ENCODE measurements around the gene ZNF800.

Gene ZNF800

DNA sequence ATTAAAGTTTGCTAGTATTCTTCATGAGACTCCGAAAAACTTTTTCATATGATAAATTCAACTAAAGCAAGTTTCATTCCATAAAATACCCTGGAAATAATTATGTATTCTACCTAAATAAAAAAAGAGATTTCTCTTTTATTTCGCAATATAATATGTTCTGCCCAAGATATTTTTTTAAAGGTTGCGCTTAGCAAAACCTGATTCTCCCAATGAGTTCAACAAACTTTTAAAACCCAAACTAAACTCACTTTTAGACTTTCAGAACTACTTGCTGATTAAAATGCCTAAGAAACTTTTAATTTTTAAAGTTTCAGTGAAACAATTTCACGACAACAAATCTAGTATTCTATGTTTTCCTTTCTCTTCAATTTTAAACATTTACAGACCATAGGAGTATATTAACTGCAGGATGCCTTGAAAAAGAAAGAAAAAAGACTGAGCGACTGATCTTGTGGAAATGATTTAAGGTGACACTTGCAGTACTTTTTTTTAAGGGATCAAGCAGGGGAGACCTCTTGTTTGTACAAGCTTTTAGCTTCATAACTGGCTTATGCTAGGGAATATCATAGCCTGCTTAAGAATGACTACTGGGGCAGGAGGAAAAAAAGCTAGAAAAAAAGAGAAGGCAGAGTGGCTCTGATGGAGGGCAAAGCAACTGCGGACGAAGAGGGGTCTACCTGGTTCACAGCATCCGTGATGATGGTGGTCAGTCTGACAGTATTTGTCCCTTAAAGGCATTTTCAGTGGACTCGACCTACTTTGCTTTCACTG lies 1.5 kb downstream of the ZNF800 start:
- DNase-seq: no peak

DNA sequence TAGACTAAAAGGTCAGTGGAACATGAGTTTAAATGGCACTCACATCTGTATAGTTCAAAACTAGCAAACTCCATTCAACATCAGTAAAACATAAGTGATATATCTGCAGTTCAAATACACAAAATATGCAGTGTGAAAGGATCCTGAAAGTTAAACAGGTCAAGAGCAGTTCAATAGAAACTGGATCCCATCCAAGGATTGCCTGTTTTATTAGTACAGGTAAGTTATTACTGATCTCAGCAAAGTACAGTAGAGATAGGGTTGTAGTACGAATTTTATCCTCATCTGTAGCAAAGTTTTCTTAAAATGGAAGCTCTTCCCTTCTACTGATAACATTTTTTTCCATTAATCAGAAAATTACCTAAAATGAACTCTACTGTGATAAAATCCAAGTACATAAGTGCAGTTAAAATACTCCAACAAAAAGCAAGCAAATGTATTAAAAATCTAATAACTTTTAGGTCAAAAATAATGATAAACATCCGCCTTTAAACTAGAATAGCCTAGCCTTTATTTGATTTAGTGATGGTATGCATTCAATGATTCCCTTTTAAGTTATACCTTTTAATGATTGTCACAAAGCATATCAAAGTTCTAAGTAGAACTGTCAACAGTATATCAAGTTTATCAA lies 2.2 kb downstream of the ZNF800 start:
- DNase-seq: no peak

GRCh38 chr7:127389321-127389720 lies 3.2 kb downstream of the ZNF800 start:
- DNase-seq: no peak

- DNase-seq: no peak
Measured at GRCh38 chr7:127387974-127388373, 4.5 kb downstream of the ZNF800 start.

DNA sequence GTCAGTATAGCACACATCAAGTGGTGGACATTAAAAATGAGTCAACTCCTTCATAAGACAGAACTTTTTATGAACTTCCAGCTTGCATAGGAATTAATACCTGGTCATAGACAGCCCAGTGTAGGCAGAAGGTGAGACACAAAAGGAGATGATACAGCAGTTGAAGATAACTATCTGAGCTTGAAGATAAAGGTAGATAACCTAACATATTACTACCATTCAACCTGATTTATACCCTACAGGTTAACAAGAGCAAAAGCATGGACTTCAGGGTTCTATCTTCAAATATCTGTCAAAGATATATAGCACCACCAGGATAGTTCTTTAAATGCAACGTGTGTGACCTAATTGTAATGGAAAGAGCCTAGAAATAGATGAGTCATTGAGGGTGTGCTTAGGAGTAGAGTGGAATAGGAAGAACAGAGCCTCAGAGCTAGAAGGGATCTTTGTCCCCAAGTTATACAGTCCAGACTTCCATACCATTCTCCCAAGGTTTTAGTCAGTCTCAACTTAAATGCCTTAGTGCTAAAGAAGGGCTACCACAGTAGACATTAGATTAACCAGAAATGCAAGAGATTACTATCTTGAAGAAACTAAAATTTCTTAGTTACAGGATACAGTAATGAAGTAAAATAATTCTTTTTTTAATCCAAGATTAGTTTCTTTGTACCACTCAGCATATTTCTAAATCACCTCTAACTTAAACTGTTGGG lies 9.2 kb downstream of the ZNF800 start:
- no peak for DNase-seq

DNA sequence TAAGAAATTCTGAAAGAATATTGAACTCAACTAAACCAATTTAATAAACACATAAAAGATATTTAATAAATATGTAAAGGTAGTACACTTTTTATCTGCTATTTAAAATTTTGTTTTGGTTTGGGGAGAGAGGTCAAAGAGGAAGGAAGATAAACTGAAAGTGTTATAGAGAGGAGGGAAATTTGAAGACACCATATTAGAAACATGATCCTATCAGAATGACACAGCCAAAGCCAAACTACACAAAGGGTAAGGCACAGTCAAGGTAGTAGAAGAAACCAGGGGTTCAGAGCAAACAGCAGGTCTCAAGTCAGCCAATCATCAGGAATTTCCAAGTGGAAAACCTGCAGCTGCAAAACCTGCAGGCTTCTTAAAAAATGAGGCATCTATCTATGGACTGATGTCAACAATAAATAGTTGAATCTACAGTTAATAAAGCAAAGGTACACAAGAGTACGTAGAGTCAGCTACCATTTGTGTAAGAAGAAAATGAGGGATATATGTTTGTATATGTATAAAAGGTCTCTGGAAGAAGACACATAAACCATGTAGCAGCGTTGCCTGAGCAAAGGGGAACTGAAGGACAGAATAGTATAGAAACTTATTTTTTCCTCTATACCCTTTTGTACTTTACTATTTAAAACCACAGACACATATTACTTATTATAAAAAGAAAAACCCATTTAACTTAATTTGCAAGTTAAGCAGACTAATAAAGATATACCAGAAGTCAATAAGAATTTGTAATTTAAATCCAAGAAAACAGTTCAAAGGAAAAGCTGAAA lies 10.0 kb downstream of the ZNF800 start:
- DNase-seq: no peak

DNA sequence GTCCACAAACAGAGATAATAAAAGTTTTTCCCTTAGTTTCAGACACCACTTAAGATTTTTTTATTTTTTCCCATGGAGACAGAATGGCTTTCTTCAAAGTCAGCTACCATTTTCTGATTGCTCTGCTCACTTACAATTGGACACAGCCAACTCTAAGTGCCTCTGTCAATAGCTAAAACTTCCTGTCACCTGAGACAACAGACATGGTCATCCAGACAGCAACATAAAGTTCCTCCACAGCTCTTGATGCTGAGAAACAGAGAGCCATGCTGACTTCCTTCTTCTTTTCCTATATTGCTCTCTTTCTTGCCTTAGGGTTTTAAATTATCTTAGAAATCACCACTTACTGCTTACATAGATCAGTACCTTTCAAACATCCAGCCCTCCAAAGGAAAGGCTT lies 12.0 kb downstream of the ZNF800 start:
- DNase-seq: no peak

GRCh38 chr7:127379642-127380041 lies 12.9 kb downstream of the ZNF800 start:
- DNase-seq: no peak

GRCh38 chr7:127378537-127378936 lies 14.0 kb downstream of the ZNF800 start:
- no peak for DNase-seq

DNA sequence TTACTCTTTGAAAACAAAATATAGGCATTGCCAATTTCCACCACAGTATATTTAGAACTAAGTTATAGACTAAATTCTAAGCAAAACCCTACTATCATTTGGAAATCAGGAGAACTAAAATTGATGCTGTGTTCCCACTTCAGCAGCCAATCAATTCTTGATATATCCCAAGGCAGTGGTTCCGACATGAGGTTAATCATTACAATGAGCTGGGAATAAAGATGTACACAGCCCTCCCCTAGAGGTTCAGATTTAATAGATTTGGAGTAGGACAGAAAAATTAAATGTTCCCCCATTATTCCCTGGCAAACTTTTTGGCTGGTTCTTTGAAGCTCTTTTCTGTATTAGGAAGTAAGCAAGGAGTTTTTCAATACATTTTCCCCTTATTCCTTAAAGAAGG lies 15.1 kb downstream of the ZNF800 start:
- no peak for DNase-seq

DNA sequence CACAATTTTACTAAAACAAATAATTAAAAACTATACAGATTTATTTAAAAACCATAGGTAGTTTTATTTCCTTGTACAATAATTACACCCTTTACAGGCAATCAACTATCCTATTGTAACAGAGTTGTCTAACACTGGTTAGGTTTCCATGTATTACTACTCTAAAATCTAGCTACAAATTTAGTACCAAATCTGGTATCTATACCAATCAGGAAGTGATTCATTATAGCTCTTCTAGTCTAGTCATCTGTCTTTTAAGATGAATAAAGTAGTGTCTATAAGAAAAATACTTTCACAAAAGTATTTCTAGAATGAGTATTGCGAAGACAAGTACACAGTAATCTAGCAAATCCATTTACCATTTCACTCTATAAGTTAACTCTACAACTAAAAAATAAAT lies 16.9 kb downstream of the ZNF800 start:
- DNase-seq: no peak

- no peak for DNase-seq
Measured at GRCh38 chr7:127367679-127368078, 24.8 kb downstream of the ZNF800 start.

GRCh38 chr7:127366680-127367079 lies 25.8 kb downstream of the ZNF800 start:
- no peak for DNase-seq

- no peak for DNase-seq
Measured at GRCh38 chr7:127365957-127366315, 26.6 kb downstream of the ZNF800 start.

DNA sequence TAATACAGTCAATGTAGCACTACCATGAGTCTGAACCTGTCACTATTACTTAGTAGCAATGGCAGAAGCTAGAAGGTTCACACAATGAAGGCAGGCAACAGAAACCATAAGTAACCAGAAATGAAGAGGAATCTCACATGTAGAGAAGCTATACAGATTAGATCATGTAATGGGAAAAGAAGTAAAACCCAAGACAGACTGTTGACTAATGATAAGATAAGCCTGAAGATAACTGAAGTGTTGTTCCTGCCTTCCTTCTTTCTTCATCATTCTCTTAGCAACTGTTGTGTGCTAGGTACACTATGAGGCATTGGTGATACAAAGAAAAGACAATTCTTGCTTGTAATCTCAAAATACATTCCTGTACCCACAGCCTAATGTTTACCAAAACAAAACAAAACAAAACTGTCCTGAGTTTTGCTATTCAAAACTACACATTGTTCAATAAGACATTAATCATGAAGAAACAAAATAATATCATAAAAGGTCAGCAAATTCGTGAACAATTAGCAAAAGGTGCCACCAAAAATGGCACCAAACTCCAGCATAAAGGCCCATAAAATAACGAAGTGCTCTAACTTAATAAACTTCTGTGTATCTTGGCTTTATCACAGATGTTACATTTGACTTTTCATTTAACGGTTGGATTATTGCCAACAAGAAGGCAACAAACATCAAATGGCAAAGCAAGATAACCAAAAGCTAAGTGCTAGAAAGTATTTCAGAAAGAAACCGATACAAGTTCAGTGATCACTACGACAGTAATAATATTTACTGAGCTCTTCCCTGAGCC lies 27.1 kb downstream of the ZNF800 start:
- DNase-seq: no peak

- DNase-seq: no peak
Measured at GRCh38 chr7:127362364-127363027, 30.0 kb downstream of the ZNF800 start.

GRCh38 chr7:127361736-127362135 lies 30.8 kb downstream of the ZNF800 start:
- DNase-seq: no peak

DNA sequence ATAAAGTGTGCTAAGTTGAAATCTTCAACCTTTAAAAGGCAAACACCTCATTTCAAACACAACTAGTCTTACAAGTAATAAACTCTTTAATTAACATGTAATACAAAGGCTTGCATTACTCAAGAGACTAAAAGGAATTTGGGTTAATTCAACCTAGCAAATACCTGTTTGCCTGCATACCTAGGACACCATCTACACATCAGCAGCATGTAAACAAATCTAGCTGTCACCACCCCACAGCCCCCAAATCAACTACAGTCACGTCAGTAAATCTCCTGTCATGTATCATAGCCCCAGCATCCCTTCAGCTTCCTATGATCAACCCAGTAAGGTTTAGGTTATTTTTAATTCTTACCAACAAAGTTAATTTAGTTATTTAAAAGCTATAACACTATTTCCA lies 33.5 kb downstream of the ZNF800 start:
- no peak for DNase-seq

GRCh38 chr7:127353897-127354296 lies 38.6 kb downstream of the ZNF800 start:
- DNase-seq: no peak

GRCh38 chr7:127350586-127350985 lies 41.9 kb downstream of the ZNF800 start:
- DNase-seq: no peak
